Measurements from ENCODE around the gene CCDC28B. TPM values are rescaled to one million over a fixed set of nuclear protein-coding genes. Genes with fewer than 3 reads are reported as not detected.

CCDC28B gene
- total RNA-seq, 1 donor from 2014 or later: 29.7 TPM

DNA sequence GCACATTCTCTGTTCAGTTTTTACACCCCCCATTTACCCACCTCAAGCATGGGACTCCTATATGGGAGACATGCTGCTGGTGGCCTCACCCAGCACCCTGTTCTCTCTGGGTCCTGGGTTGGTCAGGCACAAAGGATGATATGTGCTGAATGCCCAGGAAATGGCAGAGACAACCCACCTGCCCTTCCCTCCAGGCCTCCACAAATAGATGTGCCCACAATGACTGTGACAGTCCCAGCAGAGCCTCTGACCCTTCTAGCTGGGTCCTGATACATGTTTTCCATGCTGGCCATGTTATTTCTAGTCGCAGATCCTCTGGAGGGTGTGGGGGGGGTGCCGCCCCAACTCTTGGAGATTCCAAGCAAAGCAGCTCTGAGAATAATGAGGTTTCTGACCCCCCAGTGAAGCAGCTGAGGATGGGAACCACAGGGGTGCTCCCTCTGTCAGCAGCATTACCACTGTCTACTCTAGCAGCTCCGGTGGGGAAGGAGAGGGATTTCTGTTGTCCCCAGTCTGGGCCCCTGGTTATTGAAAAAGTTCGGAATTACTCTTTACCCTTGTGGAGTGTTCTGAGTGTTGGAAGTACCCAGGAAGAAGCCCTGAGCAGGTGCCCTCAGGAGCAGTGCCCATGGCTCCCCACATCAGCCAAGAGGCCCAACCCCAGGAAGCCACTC, 1.2 kb upstream of the CCDC28B start:
- no peak for DNase-seq (ENCODE audit: low spot score)
- Mint-ChIP-seq H3K27ac (ENCODE audit: unreplicated experiment) (peak overlapping the region; percentile 93), H3K9me3 (ENCODE audit: low read depth) (no peaks in the 10 kb centered on the region)

DNA sequence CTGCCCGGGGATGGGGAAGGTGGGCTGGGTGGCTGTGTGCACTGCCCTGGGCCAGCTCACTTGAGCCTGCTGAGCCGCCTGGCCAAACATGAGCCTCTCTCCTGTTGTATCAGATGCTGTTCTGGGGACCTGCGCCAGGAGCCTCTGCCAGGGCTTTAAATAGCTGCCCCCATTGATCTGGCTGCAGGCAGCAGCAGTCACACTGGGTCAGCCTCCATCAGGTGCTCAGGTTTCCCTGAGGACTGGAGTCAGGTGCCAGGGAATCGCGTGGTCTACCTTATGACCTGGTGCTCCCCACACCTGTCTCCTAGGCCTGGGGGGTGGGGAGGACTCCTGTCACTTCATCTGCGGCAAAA, 700 bp upstream of the CCDC28B start:
- Mint-ChIP-seq H3K4me3 (ENCODE audit: unreplicated experiment) (peak overlapping the region; percentile 85), H3K27ac (ENCODE audit: unreplicated experiment) (peak overlapping the region; percentile 93), H3K4me1 (ENCODE audit: low read depth) (peaks cover 49% of the 10 kb centered on the region), H3K27me3 (ENCODE audit: low read depth) (no peaks in the 10 kb centered on the region), H3K9me3 (ENCODE audit: low read depth) (no peaks in the 10 kb centered on the region), H3K36me3 (ENCODE audit: low read depth) (peaks cover 22% of the 10 kb centered on the region)
- TF ChIP-seq, protein P1, sequence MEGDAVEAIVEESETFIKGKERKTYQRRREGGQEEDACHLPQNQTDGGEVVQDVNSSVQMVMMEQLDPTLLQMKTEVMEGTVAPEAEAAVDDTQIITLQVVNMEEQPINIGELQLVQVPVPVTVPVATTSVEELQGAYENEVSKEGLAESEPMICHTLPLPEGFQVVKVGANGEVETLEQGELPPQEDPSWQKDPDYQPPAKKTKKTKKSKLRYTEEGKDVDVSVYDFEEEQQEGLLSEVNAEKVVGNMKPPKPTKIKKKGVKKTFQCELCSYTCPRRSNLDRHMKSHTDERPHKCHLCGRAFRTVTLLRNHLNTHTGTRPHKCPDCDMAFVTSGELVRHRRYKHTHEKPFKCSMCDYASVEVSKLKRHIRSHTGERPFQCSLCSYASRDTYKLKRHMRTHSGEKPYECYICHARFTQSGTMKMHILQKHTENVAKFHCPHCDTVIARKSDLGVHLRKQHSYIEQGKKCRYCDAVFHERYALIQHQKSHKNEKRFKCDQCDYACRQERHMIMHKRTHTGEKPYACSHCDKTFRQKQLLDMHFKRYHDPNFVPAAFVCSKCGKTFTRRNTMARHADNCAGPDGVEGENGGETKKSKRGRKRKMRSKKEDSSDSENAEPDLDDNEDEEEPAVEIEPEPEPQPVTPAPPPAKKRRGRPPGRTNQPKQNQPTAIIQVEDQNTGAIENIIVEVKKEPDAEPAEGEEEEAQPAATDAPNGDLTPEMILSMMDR (IDR thresholded peaks at IDR 0.05): no peak
- no peak for DNase-seq (ENCODE audit: low spot score)

More for the DNA sequence above, 1.2 kb upstream of the CCDC28B start:
- no peaks in the 10 kb centered on the region for H3K27me3 Mint-ChIP-seq (ENCODE audit: low read depth)
- peaks cover 27% of the 10 kb centered on the region for H3K36me3 Mint-ChIP-seq (ENCODE audit: low read depth)
- H3K4me3 Mint-ChIP-seq (ENCODE audit: unreplicated experiment): no peak overlapping the region
- H3K4me1 Mint-ChIP-seq (ENCODE audit: low read depth): peaks cover 48% of the 10 kb centered on the region
- TF ChIP-seq, protein P1 (IDR thresholded peaks at IDR 0.05): no peak

DNA sequence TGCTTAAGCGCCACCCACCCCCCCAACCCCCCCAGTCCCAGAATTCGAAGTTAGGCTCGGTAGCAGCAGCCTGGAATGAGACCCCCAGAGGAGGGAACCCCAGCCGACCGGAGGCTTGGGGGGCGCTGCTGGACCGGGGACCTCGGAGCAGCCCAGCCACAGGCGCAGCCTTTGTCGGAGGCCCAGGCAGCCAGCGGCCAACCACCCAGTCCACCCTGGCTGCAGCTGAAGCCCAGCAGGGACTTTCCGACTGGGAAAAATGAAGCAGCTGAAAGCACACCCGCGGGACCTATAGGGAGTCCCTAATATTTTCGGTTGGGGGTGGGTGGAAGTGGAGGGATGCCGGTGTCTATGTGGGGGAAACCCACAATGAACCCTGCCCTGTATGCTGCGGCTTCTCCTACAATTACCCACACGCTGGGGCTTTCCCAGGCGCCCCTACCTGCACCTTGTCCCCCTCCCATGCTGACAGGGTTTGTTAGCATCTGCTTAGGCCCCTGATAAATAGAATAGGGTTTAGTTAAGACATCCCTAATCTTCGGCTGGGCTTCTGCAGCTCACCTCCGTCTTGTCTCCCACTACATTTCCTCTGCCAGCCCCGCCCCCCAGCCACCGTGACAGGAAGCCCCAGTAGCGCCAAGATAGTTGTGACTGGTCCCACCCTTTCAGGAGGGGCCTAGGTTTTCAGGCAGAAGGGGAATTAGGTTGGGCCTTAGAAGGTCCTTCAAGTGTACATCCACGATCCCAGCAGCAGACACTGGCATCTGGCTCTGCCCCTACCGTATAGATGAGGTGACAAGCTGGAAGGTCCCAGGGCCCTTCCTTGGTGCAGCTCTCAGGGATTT, 838 bp downstream of the CCDC28B start:
- TF ChIP-seq, protein P1 (IDR thresholded peaks at IDR 0.05): peak; percentile 55
- peak overlapping the region; percentile 85 for H3K4me3 Mint-ChIP-seq (ENCODE audit: unreplicated experiment)
- H3K36me3 Mint-ChIP-seq (ENCODE audit: low read depth): peaks cover 13% of the 10 kb centered on the region
- H3K27ac Mint-ChIP-seq (ENCODE audit: unreplicated experiment): peak overlapping the region; percentile 93
- H3K9me3 Mint-ChIP-seq (ENCODE audit: low read depth): no peaks in the 10 kb centered on the region
- DNase-seq (ENCODE audit: low spot score): no peak
- no peaks in the 10 kb centered on the region for H3K27me3 Mint-ChIP-seq (ENCODE audit: low read depth)
- H3K4me1 Mint-ChIP-seq (ENCODE audit: low read depth): peaks cover 56% of the 10 kb centered on the region

DNA sequence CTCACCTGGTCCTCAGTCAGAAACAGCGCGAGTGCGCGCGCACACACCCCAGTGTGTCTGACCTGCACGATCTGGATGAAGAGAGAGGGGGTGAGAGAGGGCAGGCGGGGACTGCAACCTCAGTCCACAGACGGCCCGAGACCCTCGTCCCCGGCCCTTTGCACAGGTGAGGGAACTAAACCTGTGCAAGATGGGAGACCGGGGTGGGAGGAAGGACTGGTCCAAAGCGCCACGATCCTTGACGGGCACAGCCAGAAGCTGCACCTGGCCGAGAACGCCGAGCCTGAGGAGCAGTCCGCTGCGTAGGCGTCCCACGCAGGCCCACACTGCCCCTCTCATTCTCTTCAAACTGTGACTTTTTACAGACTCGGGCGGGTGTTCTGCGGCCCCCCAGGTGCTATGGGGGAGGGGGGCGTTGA, 4.6 kb downstream of the CCDC28B start:
- Mint-ChIP-seq H3K36me3 (ENCODE audit: low read depth) (no peaks in the 10 kb centered on the region), H3K9me3 (ENCODE audit: low read depth) (no peaks in the 10 kb centered on the region), H3K4me1 (ENCODE audit: low read depth) (peaks cover 32% of the 10 kb centered on the region), H3K27ac (ENCODE audit: unreplicated experiment) (peak overlapping the region; percentile 22), H3K4me3 (ENCODE audit: unreplicated experiment) (peak overlapping the region; percentile 85), H3K27me3 (ENCODE audit: low read depth) (no peaks in the 10 kb centered on the region)
- DNase-seq (ENCODE audit: low spot score): no peak
- TF ChIP-seq, protein P1 (IDR thresholded peaks at IDR 0.05): no peak
